NT2/D1 (cell line): ENCODE data around the gene ERVFRD-1.

Experiments used
- DNase-seq: peaks from one replicate; pipeline ENCODE4 v3.0.0-alpha.2; 2011; ENCODE audit warnings: low read depth, low spot score
- H3K27me3 ChIP-seq: 2 replicates; pipeline ENCODE4 v1.6.0; 2011; ENCODE audit warnings: mild to moderate bottlenecking; ENCODE audit not compliant: insufficient read length, insufficient read depth
- H3K36me3 ChIP-seq: 2 replicates; pipeline ENCODE4 v1.6.1; 2011; ENCODE audit warnings: mild to moderate bottlenecking, low read length, mixed read lengths; ENCODE audit not compliant: insufficient read depth, insufficient read length
- H3K4me1 ChIP-seq: 2 replicates; pipeline ENCODE4 v1.5.1; 2011; ENCODE audit not compliant: insufficient read depth, insufficient read length
- H3K4me3 ChIP-seq: 2 replicates; pipeline ENCODE4 v1.5.1; 2011; ENCODE audit warnings: low read depth; ENCODE audit not compliant: insufficient read length
- H3K9ac ChIP-seq: 2 replicates; pipeline ENCODE4 v1.6.0; 2011; ENCODE audit warnings: low read depth; ENCODE audit not compliant: insufficient read length
- H3K9me3 ChIP-seq: 2 replicates; pipeline ENCODE4 v1.5.1; 2011; ENCODE audit warnings: mild to moderate bottlenecking, low read length; ENCODE audit not compliant: insufficient read depth
- SUZ12 ChIP-seq: IDR thresholded peaks from 2 replicates; pipeline ENCODE4 v1.6.1; 2011; ENCODE audit not compliant: insufficient read length, insufficient read depth; ENCODE audit errors: extremely low read depth
- YY1 ChIP-seq: IDR thresholded peaks from 2 replicates; pipeline ENCODE4 v1.6.1; 2011; ENCODE audit not compliant: insufficient read length, insufficient read depth
- ZNF274 ChIP-seq: IDR thresholded peaks from 2 replicates; pipeline ENCODE4 v1.6.1; 2011; ENCODE audit warnings: mild to moderate bottlenecking, low read depth, low read length

Gene ERVFRD-1

GRCh38 chr6:11111769-11112437, 378 bp upstream of the ERVFRD-1 start:
- Histone ChIP-seq H3K9me3 (no peaks in the 10 kb centered on the region), H3K9ac (no peak overlapping the region), H3K4me1 (no peaks in the 10 kb centered on the region), H3K27me3 (no peaks in the 10 kb centered on the region), H3K36me3 (peaks cover 3% of the 10 kb centered on the region), H3K4me3 (no peak overlapping the region)
- no peak for DNase-seq
- TF ChIP-seq YY1 (no peak), SUZ12 (no peak), ZNF274 (no peak)

- peaks cover 5% of the 10 kb centered on the region for H3K36me3 ChIP-seq
- H3K4me1 ChIP-seq = no peaks in the 10 kb centered on the region
- TF ChIP-seq ZNF274 = no peak
- TF ChIP-seq SUZ12 = no peak
- no peak for TF ChIP-seq YY1
- no peaks in the 10 kb centered on the region for H3K27me3 ChIP-seq
- no peaks in the 10 kb centered on the region for H3K9me3 ChIP-seq
- no peak for DNase-seq
- no peak overlapping the region for H3K9ac ChIP-seq
- no peak overlapping the region for H3K4me3 ChIP-seq
These were observed 2.8 kb downstream of the ERVFRD-1 start for GRCh38 chr6:11108726-11109125.

- Histone ChIP-seq H3K9ac (no peak overlapping the region), H3K4me3 (no peak overlapping the region), H3K36me3 (peaks cover 10% of the 10 kb centered on the region), H3K27me3 (no peaks in the 10 kb centered on the region), H3K4me1 (no peaks in the 10 kb centered on the region), H3K9me3 (no peaks in the 10 kb centered on the region)
- no peak for TF ChIP-seq YY1
- TF ChIP-seq ZNF274 = no peak
- TF ChIP-seq SUZ12 = no peak
- DNase-seq = no peak
These were observed 8.5 kb downstream of the ERVFRD-1 start for GRCh38 chr6:11103065-11103464.

- peaks cover 13% of the 10 kb centered on the region for H3K36me3 ChIP-seq
These were observed 10.1 kb downstream of the ERVFRD-1 start for GRCh38 chr6:11101417-11101816.

GRCh38 chr6:11098004-11098403, 13.5 kb downstream of the ERVFRD-1 start:
- Histone ChIP-seq H3K36me3 (peaks cover 7% of the 10 kb centered on the region), H3K4me1 (no peaks in the 10 kb centered on the region), H3K4me3 (no peak overlapping the region), H3K9me3 (no peaks in the 10 kb centered on the region), H3K27me3 (no peaks in the 10 kb centered on the region), H3K9ac (no peak overlapping the region)
- no peak for DNase-seq
- no peak for TF ChIP-seq SUZ12
- no peak for TF ChIP-seq YY1
- no peak for TF ChIP-seq ZNF274

More at GRCh38 chr6:11101417-11101816, 10.1 kb downstream of the ERVFRD-1 start:
- Histone ChIP-seq H3K9ac (no peak overlapping the region), H3K9me3 (no peaks in the 10 kb centered on the region), H3K27me3 (no peaks in the 10 kb centered on the region), H3K4me1 (no peaks in the 10 kb centered on the region), H3K4me3 (no peak overlapping the region)
- DNase-seq = no peak
- TF ChIP-seq YY1 (no peak), ZNF274 (no peak), SUZ12 (no peak)

- H3K9ac ChIP-seq = no peak overlapping the region
- DNase-seq = no peak
- TF ChIP-seq ZNF274 (no peak), SUZ12 (no peak), YY1 (no peak)
- peaks cover 7% of the 10 kb centered on the region for H3K36me3 ChIP-seq
- H3K4me3 ChIP-seq = no peak overlapping the region
- H3K9me3 ChIP-seq = no peaks in the 10 kb centered on the region
- no peaks in the 10 kb centered on the region for H3K27me3 ChIP-seq
- no peaks in the 10 kb centered on the region for H3K4me1 ChIP-seq
These were observed 14.0 kb downstream of the ERVFRD-1 start for GRCh38 chr6:11097476-11097875.

- no peak for DNase-seq
- no peaks in the 10 kb centered on the region for H3K27me3 ChIP-seq
- no peak for TF ChIP-seq ZNF274
- no peak for TF ChIP-seq YY1
- no peak for TF ChIP-seq SUZ12
- no peak overlapping the region for H3K4me3 ChIP-seq
- H3K9me3 ChIP-seq = no peaks in the 10 kb centered on the region
- peaks cover 7% of the 10 kb centered on the region for H3K36me3 ChIP-seq
- H3K9ac ChIP-seq = no peak overlapping the region
- no peaks in the 10 kb centered on the region for H3K4me1 ChIP-seq
These were observed 15.4 kb downstream of the ERVFRD-1 start for GRCh38 chr6:11096109-11096508.
